Neural progenitor cell (in vitro differentiated cells): ENCODE measurements around the gene SLC7A10. TPM values are rescaled to one million over a fixed set of nuclear protein-coding genes. Genes with fewer than 3 reads are reported as not detected.

Source experiments
- DNase-seq: peaks from one replicate; pipeline ENCODE4 v3.0.0-alpha.2; 2016; ENCODE audit warnings: low spot score
- H2AFZ ChIP-seq: fragments of 200-600 bp; sonication (generic); replicated peaks from 2 replicates; pipeline ENCODE4 v1.6.1; 2016; ENCODE audit warnings: antibody characterized with exemption
- H3F3A ChIP-seq: fragments of 200-600 bp; sonication (generic); 2 replicates; pipeline ENCODE4 v1.6.1; 2016; ENCODE audit warnings: antibody characterized with exemption, low read depth
- H3K27ac ChIP-seq: fragments of 200-600 bp; sonication (generic); 2 replicates; pipeline ENCODE4 v1.5.1; 2016; ENCODE audit warnings: mild to moderate bottlenecking
- H3K27me3 ChIP-seq: fragments of 200-600 bp; sonication (generic); 2 replicates; pipeline ENCODE4 v1.6.1; 2016; ENCODE audit warnings: mild to moderate bottlenecking, moderate library complexity
- H3K36me3 ChIP-seq: fragments of 200-600 bp; sonication (generic); 2 replicates; pipeline ENCODE4 v1.5.1; 2016
- H3K4me1 ChIP-seq: fragments of 200-600 bp; sonication (generic); 2 replicates; pipeline ENCODE4 v1.6.1; 2016; ENCODE audit warnings: mixed run types
- H3K4me2 ChIP-seq: fragments of 200-600 bp; sonication (generic); 2 replicates; pipeline ENCODE4 v1.6.1; 2016
- H3K4me3 ChIP-seq: fragments of 200-600 bp; sonication (generic); 2 replicates; pipeline ENCODE4 v1.5.1; 2016
- H3K79me2 ChIP-seq: fragments of 200-600 bp; sonication (generic); 2 replicates; pipeline ENCODE4 v1.6.1; 2016; ENCODE audit warnings: low read depth
- H3K9ac ChIP-seq: fragments of 200-600 bp; sonication (generic); 2 replicates; pipeline ENCODE4 v1.6.1; 2016
- H3K9me3 ChIP-seq: fragments of 200-600 bp; sonication (generic); 2 replicates; pipeline ENCODE4 v1.5.1; 2016; ENCODE audit warnings: low read depth
- H4K20me1 ChIP-seq: fragments of 200-600 bp; sonication (generic); 2 replicates; pipeline ENCODE4 v1.6.1; 2016; ENCODE audit warnings: low read depth
- H3K27ac Mint-ChIP-seq: 3 replicates; pipeline ENCODE4 v1.8.0; 2021; ENCODE audit warnings: mixed read lengths
- H3K27me3 Mint-ChIP-seq: 2 replicates; pipeline ENCODE4 v1.8.0; 2022; ENCODE audit warnings: low read depth, mild to moderate bottlenecking, inconsistent platforms, moderate library complexity, mixed read lengths; ENCODE audit not compliant: insufficient read depth
- H3K36me3 Mint-ChIP-seq: 3 replicates; pipeline ENCODE4 v1.8.0; 2021; ENCODE audit warnings: mixed read lengths
- H3K4me1 Mint-ChIP-seq: 3 replicates; pipeline ENCODE4 v1.8.0; 2021; ENCODE audit warnings: mixed read lengths
- H3K4me3 Mint-ChIP-seq: 3 replicates; pipeline ENCODE4 v1.8.0; 2021; ENCODE audit warnings: mild to moderate bottlenecking, moderate library complexity, mixed read lengths
- H3K9me3 Mint-ChIP-seq: 3 replicates; pipeline ENCODE4 v1.8.0; 2020; ENCODE audit warnings: mixed read lengths
- EZH2 ChIP-seq: fragments of 200-600 bp; sonication (generic); IDR thresholded peaks from 2 replicates; pipeline ENCODE4 v1.6.1; 2017; ENCODE audit warnings: antibody characterized with exemption, mild to moderate bottlenecking, moderate library complexity
- EZH2phosphoT487 ChIP-seq: fragments of 200-600 bp; sonication (generic); IDR thresholded peaks from 2 replicates; pipeline ENCODE4 v1.6.1; 2017; ENCODE audit warnings: antibody characterized with exemption
- total RNA-seq: library from RNA; depleted of rRNA; stranded (reverse); fragments of >200 nt; gene quantifications from 2 replicates; pipeline ENCODE4 v1.2.3, GENCODE V29; 2015; ENCODE audit warnings: low replicate concordance
- TF ChIP-seq, protein P1 (sequence below): fragments of 200-600 bp; sonication (generic); IDR thresholded peaks from 2 replicates; pipeline ENCODE4 v1.5.1; 2017; ENCODE audit warnings: antibody characterized with exemption, mild to moderate bottlenecking

SLC7A10 gene
- total RNA-seq, 1 donor from 2014 or later: 0.79 TPM

- Histone ChIP-seq H3F3A (no peaks in the 10 kb centered on the region), H3K27me3 (no peaks in the 10 kb centered on the region), H3K4me2 (no peak overlapping the region), H3K79me2 (no peaks in the 10 kb centered on the region), H2AFZ (no peak overlapping the region), H4K20me1 (peaks cover 6% of the 10 kb centered on the region), H3K36me3 (no peaks in the 10 kb centered on the region), H3K9ac (no peak overlapping the region), H3K4me1 (no peaks in the 10 kb centered on the region), H3K9me3 (no peaks in the 10 kb centered on the region), H3K4me3 (no peak overlapping the region), H3K27ac (no peak overlapping the region)
- TF ChIP-seq, protein P1, sequence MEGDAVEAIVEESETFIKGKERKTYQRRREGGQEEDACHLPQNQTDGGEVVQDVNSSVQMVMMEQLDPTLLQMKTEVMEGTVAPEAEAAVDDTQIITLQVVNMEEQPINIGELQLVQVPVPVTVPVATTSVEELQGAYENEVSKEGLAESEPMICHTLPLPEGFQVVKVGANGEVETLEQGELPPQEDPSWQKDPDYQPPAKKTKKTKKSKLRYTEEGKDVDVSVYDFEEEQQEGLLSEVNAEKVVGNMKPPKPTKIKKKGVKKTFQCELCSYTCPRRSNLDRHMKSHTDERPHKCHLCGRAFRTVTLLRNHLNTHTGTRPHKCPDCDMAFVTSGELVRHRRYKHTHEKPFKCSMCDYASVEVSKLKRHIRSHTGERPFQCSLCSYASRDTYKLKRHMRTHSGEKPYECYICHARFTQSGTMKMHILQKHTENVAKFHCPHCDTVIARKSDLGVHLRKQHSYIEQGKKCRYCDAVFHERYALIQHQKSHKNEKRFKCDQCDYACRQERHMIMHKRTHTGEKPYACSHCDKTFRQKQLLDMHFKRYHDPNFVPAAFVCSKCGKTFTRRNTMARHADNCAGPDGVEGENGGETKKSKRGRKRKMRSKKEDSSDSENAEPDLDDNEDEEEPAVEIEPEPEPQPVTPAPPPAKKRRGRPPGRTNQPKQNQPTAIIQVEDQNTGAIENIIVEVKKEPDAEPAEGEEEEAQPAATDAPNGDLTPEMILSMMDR: no peak
- TF ChIP-seq EZH2phosphoT487 (no peak), EZH2 (no peak)
- H3K36me3 Mint-ChIP-seq: peaks cover 4% of the 10 kb centered on the region
- no peak overlapping the region for H3K4me3 Mint-ChIP-seq
- peaks cover 2% of the 10 kb centered on the region for H3K27me3 Mint-ChIP-seq
- H3K4me1 Mint-ChIP-seq: no peaks in the 10 kb centered on the region
- no peak overlapping the region for H3K27ac Mint-ChIP-seq
- no peaks in the 10 kb centered on the region for H3K9me3 Mint-ChIP-seq
- no peak for DNase-seq
Observed at GRCh38 chr19:33207040-33207620, 18.5 kb downstream of the SLC7A10 start.

GRCh38 chr19:33206261-33207039 is 19.2 kb downstream of the SLC7A10 start:
- H3K4me3 ChIP-seq: no peak overlapping the region
- no peak overlapping the region for H3K27ac Mint-ChIP-seq
- no peak overlapping the region for H3K27ac ChIP-seq
- H3K4me2 ChIP-seq: no peak overlapping the region
- no peaks in the 10 kb centered on the region for H3K36me3 ChIP-seq
- no peaks in the 10 kb centered on the region for H3K4me1 Mint-ChIP-seq
- peaks cover 4% of the 10 kb centered on the region for H3K36me3 Mint-ChIP-seq
- no peaks in the 10 kb centered on the region for H3K79me2 ChIP-seq
- H3K27me3 ChIP-seq: no peaks in the 10 kb centered on the region
- H4K20me1 ChIP-seq: peaks cover 10% of the 10 kb centered on the region
- H3K9ac ChIP-seq: no peak overlapping the region
- no peaks in the 10 kb centered on the region for H3F3A ChIP-seq
- H2AFZ ChIP-seq: no peak overlapping the region
- peaks cover 2% of the 10 kb centered on the region for H3K27me3 Mint-ChIP-seq
- H3K4me3 Mint-ChIP-seq: no peak overlapping the region
- no peaks in the 10 kb centered on the region for H3K9me3 ChIP-seq
- DNase-seq: no peak
- TF ChIP-seq, protein P1: no peak
- TF ChIP-seq EZH2 (no peak), EZH2phosphoT487 (no peak)
- no peaks in the 10 kb centered on the region for H3K9me3 Mint-ChIP-seq
- no peaks in the 10 kb centered on the region for H3K4me1 ChIP-seq

GRCh38 chr19:33205531-33206260 is 20.0 kb downstream of the SLC7A10 start:
- no peak overlapping the region for H3K4me2 ChIP-seq
- no peak for TF ChIP-seq EZH2
- no peak overlapping the region for H3K27ac ChIP-seq
- H4K20me1 ChIP-seq: peaks cover 10% of the 10 kb centered on the region
- no peak overlapping the region for H3K4me3 Mint-ChIP-seq
- no peaks in the 10 kb centered on the region for H3K4me1 ChIP-seq
- no peaks in the 10 kb centered on the region for H3K79me2 ChIP-seq
- no peaks in the 10 kb centered on the region for H3K36me3 ChIP-seq
- peaks cover 4% of the 10 kb centered on the region for H3K36me3 Mint-ChIP-seq
- no peak overlapping the region for H3K9ac ChIP-seq
- H3K27ac Mint-ChIP-seq: no peak overlapping the region
- H3F3A ChIP-seq: no peaks in the 10 kb centered on the region
- H3K27me3 Mint-ChIP-seq: no peaks in the 10 kb centered on the region
- H2AFZ ChIP-seq: no peak overlapping the region
- H3K4me1 Mint-ChIP-seq: no peaks in the 10 kb centered on the region
- no peak overlapping the region for H3K4me3 ChIP-seq
- no peaks in the 10 kb centered on the region for H3K9me3 Mint-ChIP-seq
- H3K9me3 ChIP-seq: no peaks in the 10 kb centered on the region
- no peaks in the 10 kb centered on the region for H3K27me3 ChIP-seq
- no peak for DNase-seq
